NCI-H748 (cell line): ENCODE measurements around the gene PML.
"Not testable (repeated sequence)": the region's sequence is repeated elsewhere in the genome, so short reads cannot be mapped to it uniquely, and the experiment has no call there.

ENCODE experiments used
- DNase-seq: peaks from one replicate; lab custom pipeline; 2025; ENCODE audit not compliant: unreplicated experiment; lab: John Stamatoyannopoulos, UW

The PML gene

DNA sequence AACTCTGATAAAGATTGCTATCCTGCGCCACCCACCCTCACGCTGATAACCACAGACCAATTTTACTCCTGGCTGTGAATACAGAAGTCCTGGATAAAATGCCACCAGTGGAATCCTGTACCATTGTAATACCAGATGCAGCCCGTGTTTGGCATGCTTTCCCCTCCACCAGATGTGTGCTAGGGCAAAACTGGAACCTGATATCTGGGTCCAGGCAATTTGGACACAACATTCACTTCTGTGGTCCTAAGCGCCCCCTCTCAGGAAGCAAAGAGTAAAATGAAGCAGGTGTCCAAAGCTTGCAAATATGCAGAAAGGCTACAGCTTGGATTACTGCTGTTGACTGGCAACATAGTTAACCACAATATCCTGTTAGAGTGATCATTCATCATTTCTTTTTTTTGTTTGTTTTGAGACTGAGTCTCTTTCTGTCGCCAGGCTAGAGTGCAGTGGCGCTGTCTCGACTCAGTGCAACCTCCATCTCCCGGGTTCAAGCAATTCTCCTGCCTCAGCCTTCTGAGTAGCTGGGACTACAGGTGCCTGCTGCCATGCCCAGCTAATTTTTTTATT lies 35.4 kb upstream of the PML start:
- DNase-seq: peak; percentile 3

- DNase-seq: no peak
These were observed 34.7 kb upstream of the PML start for GRCh38 chr15:73959801-73960200.

DNA sequence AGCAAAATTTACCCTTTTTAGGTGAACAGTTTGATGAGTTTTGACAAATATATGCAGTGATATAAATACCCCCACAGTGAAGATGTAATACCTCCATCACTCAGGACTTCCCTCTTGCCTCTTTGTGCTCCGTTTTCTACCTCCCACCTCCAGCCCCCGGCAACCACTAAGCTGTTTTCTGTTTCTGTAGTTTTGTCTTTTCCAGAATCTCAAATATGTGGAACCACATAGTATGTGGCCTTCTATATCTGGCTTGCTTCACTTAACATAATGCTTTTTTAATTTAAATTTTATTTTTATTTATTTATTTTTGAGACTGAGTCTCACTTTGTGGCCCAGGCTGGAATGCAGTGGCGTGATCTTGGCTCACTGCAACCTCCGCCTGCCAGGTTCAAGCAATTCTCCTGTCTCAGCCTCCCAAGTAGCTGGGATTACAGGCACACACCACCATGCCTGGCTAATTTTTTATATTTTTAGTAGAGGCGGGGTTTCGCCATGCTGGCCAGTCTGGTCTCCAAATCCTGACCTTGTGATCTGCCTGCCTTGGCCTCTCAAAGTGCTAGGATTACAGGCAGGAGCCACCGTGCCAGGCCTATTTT lies 33.9 kb upstream of the PML start:
- not testable (repeated sequence) for DNase-seq

- DNase-seq: no peak
These were observed 32.1 kb upstream of the PML start for GRCh38 chr15:73962433-73962832.

DNA sequence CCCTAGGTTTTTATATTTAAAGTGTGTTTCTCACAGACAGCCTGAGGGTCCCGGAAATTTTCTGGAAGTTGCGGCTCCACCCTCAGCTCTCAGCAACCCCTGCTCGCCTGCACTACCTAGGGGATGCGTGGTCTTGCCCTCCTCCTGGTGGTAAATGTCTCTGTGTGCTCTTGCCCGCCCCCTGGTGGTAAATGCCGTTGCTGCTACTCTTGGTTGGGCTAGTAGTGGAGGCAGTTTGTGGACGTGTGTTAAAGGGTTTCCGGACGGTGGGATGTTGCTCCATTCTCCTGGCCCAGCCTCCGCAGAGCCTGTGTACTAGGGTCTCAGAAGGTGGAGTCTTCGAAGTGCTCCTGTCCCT lies 29.8 kb upstream of the PML start:
- DNase-seq: peak; percentile 53

- no peak for DNase-seq
These were observed 29.3 kb upstream of the PML start for GRCh38 chr15:73965094-73965757.

GRCh38 chr15:73965758-73966113 lies 28.8 kb upstream of the PML start:
- no peak for DNase-seq

DNA sequence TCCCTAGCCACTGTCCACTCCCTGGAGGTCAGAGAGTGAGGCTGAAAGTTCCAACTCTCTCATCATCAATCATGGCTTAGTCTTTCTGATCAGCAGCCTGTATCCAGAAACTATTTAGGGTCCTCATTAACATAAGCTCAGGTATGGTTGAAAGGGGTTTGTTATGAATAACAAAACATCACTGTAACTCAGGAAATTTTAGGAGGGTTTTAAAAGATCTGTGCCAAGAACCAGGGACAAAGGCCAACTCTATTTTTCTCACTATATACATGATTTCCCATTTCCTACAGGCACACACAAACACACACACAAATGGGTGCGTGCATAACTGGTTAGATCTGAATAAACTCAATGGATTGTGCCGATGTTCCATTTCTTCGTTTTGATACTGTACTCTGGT lies 26.1 kb upstream of the PML start:
- no peak for DNase-seq

- DNase-seq: no peak
These were observed 25.3 kb upstream of the PML start for GRCh38 chr15:73969151-73969759.

- peak; percentile 82 for DNase-seq
These were observed 21.4 kb upstream of the PML start for GRCh38 chr15:73972984-73973682.

DNA sequence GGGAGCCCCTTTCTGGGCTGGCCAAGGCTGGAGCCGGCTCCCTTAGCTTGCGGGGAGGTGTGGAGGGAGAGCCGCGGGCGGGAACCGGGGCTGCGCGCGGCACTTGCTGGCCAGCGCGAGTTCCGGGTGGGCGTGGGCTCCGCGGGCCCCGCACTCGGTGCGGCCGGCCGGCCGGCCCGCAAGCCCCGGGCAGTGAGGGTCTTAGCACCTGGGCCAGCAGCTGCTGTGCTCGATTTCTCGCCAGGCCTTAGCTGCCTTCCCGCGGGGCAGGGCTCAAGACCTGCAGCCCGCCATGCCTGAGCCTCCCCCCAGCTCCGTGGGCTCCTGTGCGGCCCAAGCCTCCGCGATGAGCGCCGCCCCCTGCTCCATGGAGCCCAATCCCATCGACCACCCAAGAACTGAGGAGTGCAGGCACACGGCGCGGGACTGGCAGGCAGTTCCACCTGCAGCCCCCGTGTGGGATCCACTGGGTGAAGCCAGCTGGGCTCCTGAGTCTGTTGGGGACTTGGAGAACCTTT lies 20.8 kb upstream of the PML start:
- not testable (repeated sequence) for DNase-seq

- peak; percentile 20 for DNase-seq
These were observed 18.9 kb upstream of the PML start for GRCh38 chr15:73975440-73976125.

DNA sequence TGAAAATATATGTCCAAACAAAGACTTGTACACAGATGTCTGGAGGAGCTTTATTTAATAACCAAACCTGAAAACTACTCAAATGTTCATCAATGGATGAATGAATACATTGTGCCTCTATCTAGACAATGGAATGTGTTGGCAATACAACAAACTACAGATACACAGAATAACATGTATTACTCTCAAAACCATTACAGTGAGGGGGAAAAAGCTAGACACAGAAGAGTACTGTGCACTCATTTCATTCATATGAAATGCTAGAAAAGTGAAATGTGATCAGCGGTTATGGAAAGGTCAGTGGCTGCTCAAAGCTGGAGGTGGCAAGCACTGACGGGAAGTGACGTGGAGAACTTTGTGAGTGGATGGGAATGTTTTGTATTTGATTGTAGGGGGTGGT lies 15.6 kb upstream of the PML start:
- no peak for DNase-seq

DNA sequence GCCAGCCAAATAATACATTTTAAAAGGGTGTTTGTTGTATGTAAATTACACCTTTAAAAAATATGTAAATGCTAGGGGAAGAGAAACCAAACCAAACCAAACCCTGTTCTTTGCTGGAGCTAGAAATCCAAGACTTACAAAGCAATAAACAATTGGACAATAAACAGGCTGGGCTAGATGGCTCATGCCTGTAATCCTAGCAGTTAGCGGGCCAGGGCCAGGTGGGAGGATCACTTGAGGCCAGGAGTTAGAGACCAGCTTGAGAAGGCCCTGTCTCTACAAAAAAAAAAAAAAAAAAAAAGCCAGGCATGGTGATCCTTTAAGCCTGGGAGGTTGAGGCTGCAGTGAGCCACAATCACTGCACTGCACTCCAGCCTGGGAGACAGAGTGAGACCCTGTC lies 14.9 kb upstream of the PML start:
- DNase-seq: no peak

DNA sequence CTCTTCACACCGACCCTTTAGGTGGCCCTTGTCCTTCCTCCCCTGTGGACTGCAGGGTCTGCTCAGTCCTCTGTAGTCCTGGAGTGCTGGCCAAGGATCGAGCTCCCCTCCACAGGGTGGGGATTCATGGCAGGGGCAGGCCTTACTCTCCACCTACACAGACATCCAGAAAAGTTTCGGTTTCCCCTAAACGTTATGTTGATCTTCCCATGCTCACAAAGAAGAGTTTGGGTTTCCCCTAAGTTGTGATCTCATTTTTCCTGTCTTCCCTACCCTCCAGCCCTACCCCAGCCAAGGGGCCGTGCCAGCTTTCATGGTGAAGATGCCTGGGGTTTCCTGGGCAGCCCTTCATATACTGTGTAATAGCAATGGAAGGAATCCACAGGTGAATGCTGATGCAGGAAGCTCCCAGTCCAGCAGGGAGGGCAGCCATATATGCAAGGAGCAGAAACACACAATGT lies 12.7 kb upstream of the PML start:
- no peak for DNase-seq

DNA sequence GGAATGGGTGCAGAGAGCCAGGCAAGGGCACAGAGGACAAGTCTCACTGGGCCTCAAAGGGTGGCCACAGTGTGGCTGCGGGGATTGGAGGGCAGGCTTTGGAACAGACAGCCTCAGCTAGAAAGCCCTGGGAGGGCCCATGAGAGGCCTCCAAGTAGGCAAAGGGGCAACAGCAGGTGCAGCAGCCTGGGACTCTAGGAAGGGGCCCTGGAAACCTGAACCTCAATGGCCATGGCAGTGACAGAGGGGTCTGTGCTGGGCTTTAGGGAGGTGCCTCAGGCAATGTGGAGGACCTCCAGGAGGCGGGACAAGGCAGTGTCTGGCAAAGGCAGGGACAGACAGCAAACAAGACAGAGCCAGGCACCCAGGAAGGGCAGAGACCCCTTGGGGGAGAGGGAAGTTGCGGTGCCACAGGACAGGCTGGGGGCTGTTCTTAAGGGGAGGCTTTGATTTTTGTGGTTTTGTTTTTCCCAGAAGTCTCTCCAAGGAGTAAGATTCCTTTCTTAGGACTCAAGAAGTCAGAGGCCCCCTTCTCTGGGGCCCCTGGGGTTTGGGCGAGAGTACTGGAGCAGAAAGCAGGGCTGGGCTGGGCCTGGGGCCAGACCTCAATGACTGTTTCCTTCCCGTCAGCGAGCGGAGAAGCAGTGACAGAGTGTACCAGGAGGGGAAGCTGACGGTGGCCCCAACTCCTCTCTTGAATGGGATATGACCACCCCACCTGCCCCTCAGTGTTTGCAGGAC lies 12.1 kb upstream of the PML start:
- no peak for DNase-seq

DNA sequence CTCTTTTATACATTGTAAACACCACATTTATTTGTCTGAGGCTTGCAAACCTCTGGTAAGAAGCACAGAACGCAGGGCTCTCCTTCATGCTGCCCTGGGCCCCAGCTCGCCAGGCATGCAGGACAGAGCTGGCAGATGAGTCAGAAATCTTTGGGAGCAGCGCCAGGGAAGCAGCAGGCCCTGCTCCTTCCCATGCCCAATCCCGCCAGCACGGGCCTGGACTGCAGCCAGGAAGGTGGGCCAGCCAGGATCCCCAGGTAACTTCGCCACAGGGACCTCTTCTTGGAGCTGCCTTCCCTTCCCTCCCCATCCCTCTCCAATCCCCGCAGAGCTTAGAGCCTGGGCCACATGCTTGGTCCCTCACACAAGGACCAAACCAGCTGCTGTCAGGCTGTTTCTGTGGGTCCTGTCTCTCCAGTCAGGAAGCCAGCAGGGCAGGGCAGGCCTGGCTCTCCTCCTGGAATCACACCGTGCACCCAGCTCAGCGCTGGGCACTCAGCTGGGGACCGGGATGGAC lies 11.2 kb upstream of the PML start:
- no peak for DNase-seq

- DNase-seq: no peak
These were observed 10.7 kb upstream of the PML start for GRCh38 chr15:73983773-73984172.

- DNase-seq: no peak
These were observed 10.1 kb upstream of the PML start for GRCh38 chr15:73984208-73984979.
